Measurements from ENCODE around the gene PPP3R1.

GRCh38 chr2:68245672-68246071, 6.7 kb downstream of the PPP3R1 start:
- no peak for TF ChIP-seq POLR2A (IDR thresholded peaks at IDR 0.05; ENCODE audit: low read depth, low read length)
- no peak for TF ChIP-seq POLR2AphosphoS5 (IDR thresholded peaks at IDR 0.05; ENCODE audit: low read depth, low read length)

Measured in GM12892 (cell line).